Kidney capillary endothelial cell (primary cell): ENCODE measurements around the gene MMEL1.

Source experiments
- DNase-seq: peaks from one replicate; pipeline ENCODE4 v3.0.0-alpha.2; 2018; ENCODE audit warnings: low spot score

The MMEL1 gene

GRCh38 chr1:2642560-2643413, 10.0 kb upstream of the MMEL1 start:
- peak; percentile 88 for DNase-seq

- DNase-seq: no peak
Measured at GRCh38 chr1:2642131-2642559, 9.3 kb upstream of the MMEL1 start.

GRCh38 chr1:2641381-2642130, 8.7 kb upstream of the MMEL1 start:
- DNase-seq: no peak

- DNase-seq: no peak
Measured at GRCh38 chr1:2640626-2641025, 7.8 kb upstream of the MMEL1 start.

- DNase-seq: no peak
Measured at GRCh38 chr1:2639607-2640521, 7.0 kb upstream of the MMEL1 start.

GRCh38 chr1:2639203-2639602, 6.4 kb upstream of the MMEL1 start:
- DNase-seq: no peak

GRCh38 chr1:2638466-2639115, 5.8 kb upstream of the MMEL1 start:
- no peak for DNase-seq

- DNase-seq: no peak
Measured at GRCh38 chr1:2637442-2638145, 4.8 kb upstream of the MMEL1 start.

GRCh38 chr1:2636733-2637132, 3.9 kb upstream of the MMEL1 start:
- DNase-seq: no peak

- no peak for DNase-seq
Measured at GRCh38 chr1:2635361-2636010, 2.7 kb upstream of the MMEL1 start.

GRCh38 chr1:2633936-2634491, 1.2 kb upstream of the MMEL1 start:
- no peak for DNase-seq

- no peak for DNase-seq
Measured at GRCh38 chr1:2633366-2633935, 635 bp upstream of the MMEL1 start.

GRCh38 chr1:2632051-2632430, 775 bp downstream of the MMEL1 start:
- no peak for DNase-seq

GRCh38 chr1:2631136-2632050, 1.4 kb downstream of the MMEL1 start:
- DNase-seq: no peak

GRCh38 chr1:2630498-2631135, 2.2 kb downstream of the MMEL1 start:
- DNase-seq: no peak

GRCh38 chr1:2629627-2630497, 3.0 kb downstream of the MMEL1 start:
- no peak for DNase-seq

- DNase-seq: no peak
Measured at GRCh38 chr1:2628933-2629626, 3.7 kb downstream of the MMEL1 start.
